Measurements from ENCODE around the gene PPP2R2C.

PPP2R2C gene

DNA sequence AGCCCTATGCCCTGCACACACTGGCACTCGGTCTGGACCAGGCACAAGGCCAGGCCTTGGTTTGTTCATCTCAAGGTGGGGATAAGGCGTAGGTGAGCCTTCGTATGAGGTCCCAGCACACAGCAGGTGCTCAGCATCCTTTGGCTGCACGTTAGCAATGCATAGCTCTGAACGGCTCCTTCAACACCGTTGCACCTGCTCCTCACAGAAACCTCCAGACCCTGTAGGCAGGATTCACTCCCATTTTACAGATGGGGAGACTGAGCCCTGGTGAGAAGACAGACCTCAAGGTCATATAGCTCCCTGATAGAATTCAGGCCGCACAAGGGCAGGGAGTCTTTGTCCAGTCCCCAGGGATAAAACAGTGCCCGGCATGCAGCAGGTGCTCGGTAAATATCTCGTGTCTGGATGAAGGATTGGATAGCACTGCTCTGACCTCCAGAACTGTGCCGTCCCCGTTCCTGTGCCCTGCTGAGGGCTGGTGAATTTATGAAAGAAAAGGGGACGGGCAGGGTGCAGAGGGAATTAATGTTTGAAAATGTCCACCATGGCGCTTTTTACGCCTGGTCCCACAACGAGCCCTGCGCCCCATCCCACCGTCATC is 2.4 kb downstream of the PPP2R2C start:
- no peak for DNase-seq (ENCODE audit: extremely low read depth in 1 of 2, low read depth in 1 of 2)

DNA sequence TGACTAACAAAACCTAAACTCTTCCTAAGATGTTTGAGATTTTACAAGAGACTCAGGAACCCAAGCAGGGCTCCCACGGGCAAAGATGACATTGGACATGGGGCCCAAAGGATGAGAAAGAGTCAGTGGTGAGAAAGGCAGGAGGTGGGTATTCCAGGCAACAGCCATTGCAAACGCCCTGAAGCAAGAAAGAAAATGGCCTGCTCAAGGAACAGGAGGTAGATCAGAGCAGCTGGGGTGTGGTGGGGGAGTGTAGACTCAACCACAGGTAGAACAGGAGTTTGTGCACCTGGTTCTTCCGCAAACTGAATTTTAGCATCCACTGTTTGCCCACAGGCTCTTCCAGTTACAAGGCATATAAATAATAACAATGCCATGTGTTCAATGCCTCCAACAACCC is 3.3 kb downstream of the PPP2R2C start:
- DNase-seq (ENCODE audit: extremely low read depth in 1 of 2, low read depth in 1 of 2): no peak

DNA sequence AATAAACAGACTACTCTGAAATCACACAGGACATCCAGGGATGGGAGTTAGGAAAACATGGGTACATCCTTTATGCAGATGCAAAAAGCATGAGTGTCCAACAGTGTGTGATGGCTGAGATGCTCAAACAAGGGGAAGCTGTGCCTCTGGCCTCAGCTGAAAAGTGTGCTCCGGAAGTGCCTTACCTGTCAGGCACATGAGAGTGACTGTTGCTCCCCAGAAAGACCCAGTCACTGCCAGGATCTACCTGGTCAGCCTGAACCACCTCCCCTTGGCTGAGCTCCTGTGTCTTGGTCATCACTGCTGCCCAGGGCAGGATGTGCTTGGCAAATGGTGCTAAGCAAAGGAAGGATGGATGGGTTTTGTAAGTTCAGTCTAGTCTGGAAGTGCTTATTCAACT is 4.0 kb downstream of the PPP2R2C start:
- no peak for DNase-seq (ENCODE audit: extremely low read depth in 1 of 2, low read depth in 1 of 2)

GRCh38 chr4:6467600-6467999 is 4.8 kb downstream of the PPP2R2C start:
- no peak for DNase-seq (ENCODE audit: extremely low read depth in 1 of 2, low read depth in 1 of 2)

- DNase-seq (ENCODE audit: extremely low read depth in 1 of 2, low read depth in 1 of 2): no peak
These were observed 5.5 kb downstream of the PPP2R2C start for GRCh38 chr4:6466756-6467381.

- no peak for DNase-seq (ENCODE audit: extremely low read depth in 1 of 2, low read depth in 1 of 2)
These were observed 6.5 kb downstream of the PPP2R2C start for GRCh38 chr4:6465955-6466354.

- no peak for DNase-seq (ENCODE audit: extremely low read depth in 1 of 2, low read depth in 1 of 2)
These were observed 7.4 kb downstream of the PPP2R2C start for GRCh38 chr4:6464842-6465588.

DNA sequence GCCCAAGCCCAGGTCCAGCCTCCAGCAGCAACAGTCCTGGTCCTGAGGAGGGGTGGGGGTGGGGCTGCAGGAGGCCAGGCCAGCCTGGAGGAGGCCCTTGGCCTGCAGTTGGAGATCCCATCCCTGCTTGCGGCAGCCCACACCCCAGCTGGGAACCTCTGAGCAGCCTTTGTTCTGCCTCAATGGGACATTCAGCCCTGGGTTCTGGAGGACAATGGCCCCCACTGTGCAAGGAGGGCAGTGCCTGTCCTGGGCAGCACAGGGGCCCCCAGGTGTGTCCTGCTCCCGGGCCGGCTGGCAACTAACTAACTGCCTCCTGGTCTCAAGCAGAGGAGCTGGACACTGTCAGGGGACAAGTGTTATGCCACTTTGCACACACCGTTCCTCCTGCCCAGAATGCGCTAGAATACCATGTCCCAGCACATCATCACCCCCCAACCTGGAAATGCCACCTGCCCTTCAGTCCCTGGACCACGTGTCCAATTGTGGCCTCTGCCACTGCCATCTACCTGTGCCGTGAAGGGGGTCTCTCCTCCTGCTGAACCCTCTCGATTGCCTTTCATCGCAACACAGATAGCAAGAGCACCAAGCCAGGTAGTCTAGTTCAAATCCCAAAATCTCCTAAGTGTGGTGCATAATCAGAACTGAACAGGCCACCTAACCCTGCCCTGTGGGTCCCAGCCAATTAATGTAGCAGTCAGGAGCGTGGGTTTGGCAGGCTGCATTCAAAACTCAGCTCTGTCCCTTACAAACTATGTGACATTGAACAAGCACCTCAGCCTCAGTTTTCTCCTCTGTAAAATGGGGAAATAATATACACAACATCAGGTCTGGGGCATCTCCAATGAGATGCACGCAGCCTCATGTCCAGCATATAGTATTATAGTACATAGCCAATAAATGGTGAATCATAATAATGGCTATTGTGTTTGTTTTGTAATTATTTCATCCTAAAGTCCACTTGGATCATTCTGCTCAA is 8.8 kb downstream of the PPP2R2C start:
- no peak for DNase-seq (ENCODE audit: extremely low read depth in 1 of 2, low read depth in 1 of 2)

DNA sequence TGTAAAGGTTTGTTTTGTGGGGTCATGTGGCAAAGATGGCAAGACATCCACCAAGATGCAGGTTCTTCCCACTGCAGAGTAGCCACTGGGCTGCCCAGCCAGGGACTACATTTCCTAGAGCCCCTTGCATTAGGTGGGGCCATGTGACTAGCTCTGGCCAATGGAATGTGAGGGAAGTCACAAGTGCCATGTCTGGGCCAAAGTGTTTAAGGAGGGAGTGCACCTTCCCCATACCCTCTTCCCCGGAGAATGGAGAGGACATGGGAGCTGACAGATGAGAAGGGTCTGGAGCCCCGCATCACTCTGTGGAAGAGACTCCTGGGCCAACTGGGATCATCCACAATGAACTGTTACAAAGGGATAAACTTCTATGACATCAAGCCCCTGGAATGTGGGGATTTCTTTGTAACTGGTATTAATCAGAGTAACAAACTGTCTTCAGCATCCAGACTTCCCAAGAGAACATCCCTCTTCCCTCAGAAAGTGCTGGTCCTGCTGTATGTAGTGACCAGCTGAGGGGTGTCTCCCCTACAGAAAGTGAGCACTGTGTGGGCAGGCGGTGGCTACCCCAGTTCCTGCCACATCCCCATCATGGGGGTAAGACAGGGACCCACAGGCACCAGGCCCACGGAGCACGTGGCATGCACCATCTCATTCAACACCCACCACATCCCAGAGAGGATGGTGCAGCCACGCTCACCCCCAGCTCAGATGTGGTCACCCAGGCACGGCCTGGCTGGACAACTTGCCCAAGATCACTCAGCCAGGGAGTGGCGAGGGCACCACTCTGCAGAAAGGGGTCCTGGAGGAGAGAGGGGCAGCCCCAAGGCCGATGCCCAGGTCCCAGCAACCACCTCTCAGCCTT is 10.9 kb downstream of the PPP2R2C start:
- DNase-seq (ENCODE audit: extremely low read depth in 1 of 2, low read depth in 1 of 2): no peak

DNA sequence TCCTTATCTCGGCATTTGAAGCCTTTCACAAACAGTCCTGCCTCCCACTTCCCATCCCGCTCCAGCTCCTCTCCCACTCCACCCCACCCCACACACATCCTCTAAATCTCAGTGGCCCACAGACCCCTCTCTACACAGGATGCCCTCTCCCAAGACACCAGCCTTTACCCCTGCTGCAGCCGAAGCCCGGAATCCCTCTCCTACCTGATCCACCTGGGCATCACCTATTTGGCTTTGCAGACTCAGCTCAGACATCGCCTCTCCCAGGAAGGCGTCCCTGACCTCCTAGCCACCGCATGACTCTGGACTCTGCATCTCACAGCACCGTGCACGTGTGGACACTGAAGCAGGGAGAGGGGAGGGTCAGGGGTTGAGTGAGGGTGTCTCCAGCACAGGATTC is 11.5 kb downstream of the PPP2R2C start:
- no peak for DNase-seq (ENCODE audit: extremely low read depth in 1 of 2, low read depth in 1 of 2)

DNA sequence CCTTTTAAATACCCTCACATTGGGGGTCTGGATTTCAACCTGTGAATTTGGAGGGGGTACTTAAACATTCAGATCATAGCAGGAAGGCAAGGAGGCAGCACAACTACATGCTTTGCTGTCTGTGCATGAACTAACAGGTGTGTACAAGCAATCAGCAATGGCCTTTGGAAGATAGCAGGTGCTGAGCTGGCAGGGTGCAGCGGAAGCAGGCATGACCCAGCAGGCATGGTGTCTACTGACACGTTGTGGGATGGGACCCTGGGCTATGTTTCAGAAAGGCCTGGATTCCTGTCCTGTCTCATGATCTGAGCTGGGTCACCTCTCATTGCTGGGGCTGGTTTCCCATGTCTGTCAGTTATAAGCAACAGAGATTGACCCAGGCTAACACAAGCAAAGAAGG is 13.9 kb downstream of the PPP2R2C start:
- no peak for DNase-seq (ENCODE audit: extremely low read depth in 1 of 2, low read depth in 1 of 2)

- DNase-seq (ENCODE audit: extremely low read depth in 1 of 2, low read depth in 1 of 2): no peak
These were observed 16.0 kb downstream of the PPP2R2C start for GRCh38 chr4:6456450-6456849.

GRCh38 chr4:6454112-6454910 is 18.1 kb downstream of the PPP2R2C start:
- DNase-seq (ENCODE audit: extremely low read depth in 1 of 2, low read depth in 1 of 2): no peak

GRCh38 chr4:6453688-6453990 is 18.8 kb downstream of the PPP2R2C start:
- DNase-seq (ENCODE audit: extremely low read depth in 1 of 2, low read depth in 1 of 2): no peak

DNA sequence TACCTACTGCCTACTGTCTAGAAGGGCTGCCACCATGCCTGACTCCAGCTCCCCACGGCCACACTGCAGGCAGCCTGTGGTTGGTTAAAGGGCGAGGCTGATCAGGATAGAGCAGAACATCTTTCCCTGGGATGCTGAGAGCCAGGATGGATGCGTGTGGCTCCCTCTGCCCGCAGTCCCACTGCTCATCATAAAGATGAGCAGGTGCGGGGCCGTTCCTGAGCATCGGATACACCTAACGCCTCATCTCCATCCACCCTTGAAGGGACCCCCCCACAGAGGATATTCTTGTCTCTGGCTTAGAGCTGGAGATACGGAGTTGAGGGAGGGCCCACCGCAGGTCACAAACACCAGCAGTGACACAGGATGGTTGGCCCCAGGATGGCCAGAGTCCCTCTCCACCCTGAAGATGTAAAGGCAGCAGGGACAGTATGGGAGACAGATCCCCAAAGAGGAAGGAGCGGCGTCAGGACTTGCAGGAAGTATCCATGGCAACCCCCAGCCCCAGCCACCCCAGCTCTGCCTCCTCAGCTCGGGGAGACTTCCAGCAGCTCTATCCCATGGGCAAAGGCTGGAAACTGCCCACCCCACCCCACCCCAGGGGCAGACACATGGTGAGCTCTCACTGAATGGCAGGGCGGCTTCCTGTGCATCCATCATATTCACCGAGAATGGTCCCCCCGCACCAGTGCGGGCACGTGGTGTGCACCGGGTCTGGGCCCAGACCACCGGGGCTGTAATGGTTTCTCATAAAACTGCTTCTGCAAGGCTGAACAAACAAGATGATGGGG is 19.3 kb downstream of the PPP2R2C start:
- DNase-seq (ENCODE audit: extremely low read depth in 1 of 2, low read depth in 1 of 2): no peak

- no peak for DNase-seq (ENCODE audit: extremely low read depth in 1 of 2, low read depth in 1 of 2)
These were observed 20.1 kb downstream of the PPP2R2C start for GRCh38 chr4:6452116-6452896.

GRCh38 chr4:6451309-6451708 is 21.1 kb downstream of the PPP2R2C start:
- no peak for DNase-seq (ENCODE audit: extremely low read depth in 1 of 2, low read depth in 1 of 2)

DNA sequence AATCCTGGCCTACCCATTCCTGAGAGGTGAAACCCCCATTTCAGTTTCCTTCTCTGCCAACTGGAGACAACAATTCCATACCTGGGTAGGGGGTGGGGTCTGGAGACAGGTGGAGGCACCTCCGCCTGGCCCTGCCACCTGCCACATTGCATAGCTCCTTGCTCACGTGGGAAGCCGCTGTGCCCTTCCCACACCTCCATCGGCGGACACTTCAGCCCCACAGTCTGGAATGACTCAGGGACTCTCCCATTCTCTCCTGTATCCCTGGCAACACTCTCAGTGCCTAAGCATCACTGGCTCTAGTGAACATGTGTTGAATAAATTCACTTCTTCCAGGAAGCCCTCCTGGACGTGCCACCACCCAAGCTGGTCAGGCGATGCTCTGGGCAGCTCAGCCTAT is 21.7 kb downstream of the PPP2R2C start:
- DNase-seq (ENCODE audit: extremely low read depth in 1 of 2, low read depth in 1 of 2): no peak
